ENCODE results near the gene ABHD5. TPM values are rescaled to one million over a fixed set of nuclear protein-coding genes. Genes with fewer than 3 reads are reported as not detected.

The ABHD5 gene
- total and polyA plus RNA-seq, 2 of the 13 experiments (the other 11 are each of a cell fraction or from before 2014, with no cell fraction given): 4.5 to 13.3 TPM

GRCh38 chr3:43709022-43709421 is 18.3 kb downstream of the ABHD5 start (continued):
- TF ChIP-seq CERS6 (CRISPR knock-in tag; IDR thresholded peaks at IDR 0.05): no peak
- TF ChIP-seq DPF2 (CRISPR knock-in tag; IDR thresholded peaks at IDR 0.05; ENCODE audit: borderline replicate concordance, low read depth): no peak
- no peak for TF ChIP-seq EZH2 (conservative IDR thresholded peaks at IDR 0.05; ENCODE audit: low read depth, low read length)
- peak; percentile 92 for TF ChIP-seq SOX5 (CRISPR knock-in tag; IDR thresholded peaks at IDR 0.05; ENCODE audit: borderline replicate concordance)
- 0 out of 2 replicates have a peak, but pooled peaks have one; percentile 53 for TF ChIP-seq ZNF557 (CRISPR knock-in tag; IDR thresholded peaks at IDR 0.05)
- TF ChIP-seq ZNF547 (CRISPR knock-in tag; IDR thresholded peaks at IDR 0.05): no peak
- no peak for TF ChIP-seq ZNF784 (CRISPR knock-in tag; IDR thresholded peaks at IDR 0.05; ENCODE audit: borderline replicate concordance)
- no peak for TF ChIP-seq ZHX1 (CRISPR knock-in tag; IDR thresholded peaks at IDR 0.05; ENCODE audit: low read depth)
- no peak for TF ChIP-seq ESRRA (CRISPR knock-in tag; IDR thresholded peaks at IDR 0.05; ENCODE audit: low read depth)
- no peak for TF ChIP-seq MAFF (IDR thresholded peaks at IDR 0.05; ENCODE audit: low read depth, low read length)
- 0 out of 2 replicates have a peak, but pooled peaks have one; percentile 21 for TF ChIP-seq ARID3A (IDR thresholded peaks at IDR 0.05; ENCODE audit: low read depth, low read length)
- TF ChIP-seq MXD4 (CRISPR knock-in tag; IDR thresholded peaks at IDR 0.05): no peak
- peak; percentile 80 for TF ChIP-seq FOXJ3 (CRISPR knock-in tag; IDR thresholded peaks at IDR 0.05; ENCODE audit: borderline replicate concordance)
- TF ChIP-seq TFDP2 (CRISPR knock-in tag; IDR thresholded peaks at IDR 0.05): peak; percentile 29; the same call in 1 of the 2 replicates

Data from HepG2 (cell line).